Erythroblast (primary cell): ENCODE results near the gene MCF2L.

Experiments
- GATA1 ChIP-seq: IDR thresholded peaks from 2 replicates; pipeline ENCODE4 v1.6.1; 2011; ENCODE audit warnings: low read depth, mild to moderate bottlenecking, control low read depth, low read length, moderate library complexity
- POLR2A ChIP-seq: IDR thresholded peaks from 2 replicates; pipeline ENCODE4 v1.6.1; 2011; ENCODE audit warnings: mild to moderate bottlenecking, low read length

- TF ChIP-seq POLR2A, result no peak
- TF ChIP-seq GATA1, result no peak
Observed at GRCh38 chr13:112986946-112987681, 18.1 kb downstream of the MCF2L start.
